Measurements from ENCODE around the gene PLPP6.

PLPP6 gene

DNA sequence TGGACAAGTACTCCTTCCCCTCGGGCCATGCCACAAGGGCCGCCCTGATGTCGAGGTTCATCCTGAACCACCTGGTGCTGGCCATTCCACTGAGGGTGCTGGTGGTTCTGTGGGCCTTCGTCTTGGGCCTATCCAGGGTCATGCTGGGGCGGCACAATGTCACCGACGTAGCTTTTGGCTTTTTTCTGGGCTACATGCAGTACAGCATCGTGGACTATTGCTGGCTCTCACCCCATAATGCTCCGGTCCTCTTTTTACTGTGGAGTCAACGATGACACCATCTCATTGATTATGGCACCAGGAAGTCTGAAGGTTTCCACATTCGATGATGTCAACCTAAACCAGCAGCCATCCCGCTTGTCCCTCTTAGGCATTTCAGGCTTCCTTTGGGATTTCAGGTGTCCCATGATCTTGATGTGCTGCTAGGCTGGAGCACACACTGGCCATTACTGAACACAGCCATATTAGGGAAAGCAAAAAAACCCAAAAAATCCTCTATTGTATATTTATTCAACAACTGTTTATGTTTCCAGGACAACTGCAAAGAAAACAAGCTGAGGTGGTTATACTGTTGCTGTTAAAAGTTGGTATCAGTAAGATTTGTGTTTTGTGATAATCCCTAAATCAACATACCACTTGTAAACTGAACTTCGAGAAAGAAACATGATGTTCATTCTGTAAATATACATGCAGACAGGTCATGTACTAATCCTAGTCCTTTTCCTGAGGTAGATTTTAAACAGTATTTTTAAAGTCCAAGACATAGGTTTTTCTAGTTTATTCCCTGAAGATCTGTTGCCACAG, 1.1 kb downstream of the PLPP6 start:
- no peak for DNase-seq

DNA sequence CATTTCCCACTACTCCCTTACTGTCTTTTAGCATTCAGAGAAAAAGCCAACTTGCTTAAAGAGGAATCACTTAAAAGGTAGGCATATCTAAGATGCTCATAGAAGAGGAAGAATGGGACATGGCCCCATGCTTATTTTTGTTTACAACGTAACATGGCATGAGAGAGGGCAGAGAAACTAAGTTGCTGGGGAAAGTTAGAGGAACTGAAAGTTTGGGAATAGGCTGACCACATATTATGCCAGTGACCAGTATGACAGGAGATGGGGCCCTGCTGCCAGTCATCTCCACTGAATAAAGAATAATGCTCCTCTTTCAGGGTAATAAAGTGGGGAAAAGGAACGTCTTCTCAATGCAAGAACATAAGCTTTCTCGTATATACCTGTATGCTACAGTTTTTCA, 1.9 kb downstream of the PLPP6 start:
- no peak for DNase-seq

DNA sequence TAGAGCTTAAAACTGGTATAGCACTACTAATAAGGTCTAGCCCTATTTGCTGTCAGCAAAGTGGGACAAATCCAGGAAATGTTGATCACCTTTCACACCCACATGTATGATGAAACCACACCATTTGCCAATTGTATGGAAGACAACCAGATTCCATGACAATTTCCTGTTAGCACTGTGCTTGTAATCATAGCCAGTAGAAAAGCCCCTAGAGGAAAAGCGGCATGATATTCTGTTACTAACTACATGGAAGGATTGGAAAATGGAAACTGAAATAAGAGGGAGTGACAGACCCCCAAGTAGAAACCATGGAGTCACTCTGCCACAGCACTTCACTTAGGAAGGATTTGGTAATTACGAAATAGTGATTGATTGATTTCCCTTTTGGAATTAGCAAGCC, 3.3 kb downstream of the PLPP6 start:
- DNase-seq, result no peak

DNA sequence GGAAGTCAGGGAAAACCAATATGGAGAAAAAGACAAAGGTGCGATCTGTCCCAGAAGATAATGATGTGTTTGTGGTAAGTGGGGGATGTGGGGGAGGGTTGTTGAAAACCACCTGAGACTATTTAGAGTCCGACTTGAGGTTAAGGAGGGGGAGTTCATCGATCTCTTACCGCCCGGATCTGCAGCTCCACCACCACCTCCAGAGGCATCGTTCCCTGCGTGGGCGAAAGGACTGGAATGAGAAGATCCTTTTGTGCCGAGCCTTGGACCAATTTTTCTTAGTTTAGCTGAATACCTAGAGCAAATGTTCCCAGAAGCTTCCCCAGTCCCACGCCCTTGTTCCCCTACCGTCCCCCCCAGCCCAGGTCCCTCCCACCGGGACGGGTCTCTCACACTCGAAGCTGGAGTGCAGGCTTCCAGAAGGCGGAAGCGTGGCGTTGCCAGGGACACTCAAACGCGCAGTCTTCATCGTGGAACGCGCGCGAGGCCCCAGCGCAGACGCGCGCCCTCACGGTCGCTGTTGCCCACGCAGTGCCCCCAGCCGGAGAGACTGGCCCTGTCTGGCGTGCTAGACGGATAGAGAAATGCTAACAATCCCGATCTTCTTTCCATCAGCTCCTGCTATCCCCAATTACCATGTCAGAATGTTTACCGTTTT, 4.1 kb downstream of the PLPP6 start, which contains the start of gene SPATA6L:
TSS of gene SPATA6L (minus strand) at position 439 of the 658 bp plus-strand sequence. CDS start at position 209, 230 bp downstream.
- DNase-seq, result peak; percentile 13

DNA sequence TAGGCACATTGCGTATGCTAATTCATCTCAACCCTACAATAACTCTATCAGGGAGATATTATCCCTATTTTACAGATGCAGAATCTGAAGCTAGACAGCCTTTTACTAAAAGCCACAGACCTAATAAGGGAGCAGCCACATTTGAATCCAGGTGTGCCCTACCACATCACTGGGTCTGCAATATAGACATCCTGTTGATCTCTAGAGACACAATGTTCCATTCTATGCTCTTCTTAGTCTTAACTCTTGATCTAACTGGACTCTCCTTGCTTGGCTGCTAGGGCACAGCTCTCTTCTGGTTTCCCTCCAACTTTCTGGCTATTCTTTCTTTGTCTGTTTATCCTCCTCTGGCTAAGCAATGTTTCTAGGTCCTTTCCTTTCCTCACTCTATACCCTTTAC, 5.6 kb downstream of the PLPP6 start:
- no peak for DNase-seq

DNA sequence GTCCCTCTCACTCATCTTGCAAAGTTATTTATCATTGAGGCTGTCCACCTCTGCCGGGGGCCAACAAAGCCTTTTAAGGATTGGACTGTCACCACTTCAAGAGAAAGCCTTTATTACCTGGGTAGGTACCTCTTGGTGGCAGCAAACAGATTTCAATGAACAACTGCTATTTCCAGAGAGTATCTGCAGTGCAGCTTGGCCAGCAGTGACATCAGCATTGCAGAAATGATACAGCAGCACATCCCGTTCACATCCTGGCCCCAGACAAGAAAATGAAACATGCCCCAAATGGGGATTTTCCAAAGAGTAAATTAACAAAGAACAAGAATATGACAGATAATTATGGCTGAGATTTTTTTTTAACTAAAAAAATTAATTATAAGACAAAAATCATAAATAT, 6.5 kb downstream of the PLPP6 start:
- DNase-seq, result no peak

DNA sequence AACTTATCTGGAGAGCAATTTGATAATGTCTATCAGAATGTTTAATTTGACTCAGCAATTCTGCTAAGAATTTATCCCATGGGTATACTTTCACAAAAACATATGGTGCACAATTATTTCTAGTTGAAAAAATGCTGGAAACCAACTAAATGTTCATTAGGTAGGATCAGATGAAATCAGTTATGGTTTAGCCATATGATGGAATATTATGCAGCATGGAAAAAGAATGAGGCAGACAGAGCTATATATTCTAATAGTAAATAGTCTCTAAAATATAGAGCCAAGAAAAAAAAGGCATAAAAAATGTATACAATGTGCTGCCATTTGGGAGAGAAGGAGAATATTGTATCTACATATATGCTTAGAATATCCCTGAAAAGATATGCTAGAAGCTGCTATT, 7.8 kb downstream of the PLPP6 start:
- no peak for DNase-seq

DNA sequence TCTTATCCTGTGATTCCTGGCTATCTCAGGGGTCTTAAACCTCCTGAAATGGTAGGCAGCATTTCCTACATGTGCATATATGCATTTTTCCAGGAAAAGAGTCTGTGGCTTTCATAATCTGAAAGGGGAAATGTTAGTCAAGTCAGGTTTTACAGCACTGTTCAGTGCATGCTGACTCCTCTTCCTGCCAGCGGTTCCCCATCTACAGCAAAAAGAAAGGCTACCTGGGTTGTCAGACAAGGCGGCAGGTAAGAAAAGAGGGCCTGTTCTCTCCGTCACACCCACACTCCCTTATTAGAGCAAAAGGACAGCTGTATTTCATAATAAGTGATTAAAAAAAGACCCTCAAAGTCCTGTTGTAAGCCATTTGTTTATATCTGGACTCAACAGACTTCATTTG, 8.5 kb downstream of the PLPP6 start:
- no peak for DNase-seq

DNA sequence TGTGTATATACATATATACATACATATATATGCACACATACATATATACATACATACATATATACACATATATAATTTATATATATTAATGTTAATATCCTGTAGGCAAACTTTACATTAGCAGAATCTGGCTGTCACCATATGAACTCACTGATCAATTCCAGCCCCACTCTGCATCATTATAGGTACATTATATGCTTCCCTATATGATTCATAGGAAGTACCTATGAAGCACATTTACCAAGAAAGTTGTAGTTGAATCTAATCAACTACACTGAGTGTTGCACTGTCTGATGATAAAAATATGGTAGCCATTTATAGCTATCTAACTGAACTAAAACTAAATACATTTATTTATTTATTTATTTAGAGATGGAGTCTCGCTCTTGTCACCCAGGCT, 9.6 kb downstream of the PLPP6 start:
- DNase-seq, result no peak

DNA sequence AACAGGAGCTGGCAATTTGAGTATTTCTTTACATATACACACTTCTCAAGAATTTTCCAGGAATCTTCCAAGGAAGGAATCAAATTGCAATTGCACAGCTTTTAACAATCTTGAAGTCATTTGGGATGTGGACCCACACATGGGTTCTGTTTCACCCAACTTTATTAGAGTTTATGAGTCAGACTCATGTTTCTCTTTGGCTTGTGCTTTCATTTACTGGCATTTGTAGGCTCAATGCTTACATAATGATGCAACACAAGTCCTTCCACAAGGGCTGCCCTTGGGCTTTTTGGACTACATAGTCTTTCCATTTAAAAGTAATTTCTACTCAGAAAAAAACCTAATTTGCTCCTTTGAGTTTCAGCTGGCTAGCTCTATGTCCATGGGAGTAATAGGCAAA, 12.7 kb downstream of the PLPP6 start:
- DNase-seq, result no peak

DNA sequence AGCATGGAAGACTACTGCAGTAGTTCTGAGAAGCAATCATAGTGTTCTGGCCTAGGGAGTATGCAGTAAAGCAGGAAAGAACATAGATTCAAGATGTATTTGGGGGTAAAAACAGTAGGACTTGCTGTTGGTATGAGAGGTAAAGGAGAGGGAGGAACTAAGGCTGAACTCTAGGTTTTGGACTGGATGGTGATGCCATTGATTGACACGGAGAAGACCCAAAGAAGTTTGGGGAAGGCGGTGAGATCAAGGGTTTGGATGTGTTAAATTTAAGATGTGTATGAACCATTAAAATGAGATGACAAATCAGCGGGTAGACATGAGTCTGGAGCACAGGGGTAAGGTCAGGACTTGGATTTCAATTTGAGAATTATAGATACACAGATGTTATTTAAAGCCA, 15.3 kb downstream of the PLPP6 start:
- no peak for DNase-seq

DNA sequence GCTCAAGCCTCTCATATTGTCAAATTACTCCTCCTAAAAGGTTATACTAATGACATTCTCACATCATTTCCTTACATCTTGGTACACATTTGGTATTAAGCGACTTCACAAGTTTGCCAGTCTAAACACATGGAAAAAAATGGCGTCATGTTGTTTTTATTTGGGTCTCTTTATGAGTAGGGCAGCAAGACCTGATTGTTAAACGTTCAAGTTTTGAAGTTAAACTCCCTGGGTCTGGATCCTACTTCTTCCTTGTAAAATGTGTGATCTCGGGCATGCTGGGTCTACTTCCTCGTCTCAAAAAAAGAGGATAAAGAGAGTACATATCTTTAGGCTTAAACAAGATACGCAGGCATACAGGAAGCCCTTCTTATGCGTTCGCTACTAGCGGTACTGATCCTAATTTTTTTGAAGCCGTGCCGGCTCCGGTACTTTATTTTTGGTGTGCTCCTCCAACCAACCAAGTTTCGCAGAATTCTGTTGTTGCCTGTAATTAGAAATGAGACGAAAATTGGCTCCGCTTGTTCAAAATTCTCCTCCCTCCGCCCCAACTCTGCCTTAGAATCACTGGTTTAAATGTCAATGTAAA, 16.7 kb downstream of the PLPP6 start:
- DNase-seq, result peak; percentile 3

DNA sequence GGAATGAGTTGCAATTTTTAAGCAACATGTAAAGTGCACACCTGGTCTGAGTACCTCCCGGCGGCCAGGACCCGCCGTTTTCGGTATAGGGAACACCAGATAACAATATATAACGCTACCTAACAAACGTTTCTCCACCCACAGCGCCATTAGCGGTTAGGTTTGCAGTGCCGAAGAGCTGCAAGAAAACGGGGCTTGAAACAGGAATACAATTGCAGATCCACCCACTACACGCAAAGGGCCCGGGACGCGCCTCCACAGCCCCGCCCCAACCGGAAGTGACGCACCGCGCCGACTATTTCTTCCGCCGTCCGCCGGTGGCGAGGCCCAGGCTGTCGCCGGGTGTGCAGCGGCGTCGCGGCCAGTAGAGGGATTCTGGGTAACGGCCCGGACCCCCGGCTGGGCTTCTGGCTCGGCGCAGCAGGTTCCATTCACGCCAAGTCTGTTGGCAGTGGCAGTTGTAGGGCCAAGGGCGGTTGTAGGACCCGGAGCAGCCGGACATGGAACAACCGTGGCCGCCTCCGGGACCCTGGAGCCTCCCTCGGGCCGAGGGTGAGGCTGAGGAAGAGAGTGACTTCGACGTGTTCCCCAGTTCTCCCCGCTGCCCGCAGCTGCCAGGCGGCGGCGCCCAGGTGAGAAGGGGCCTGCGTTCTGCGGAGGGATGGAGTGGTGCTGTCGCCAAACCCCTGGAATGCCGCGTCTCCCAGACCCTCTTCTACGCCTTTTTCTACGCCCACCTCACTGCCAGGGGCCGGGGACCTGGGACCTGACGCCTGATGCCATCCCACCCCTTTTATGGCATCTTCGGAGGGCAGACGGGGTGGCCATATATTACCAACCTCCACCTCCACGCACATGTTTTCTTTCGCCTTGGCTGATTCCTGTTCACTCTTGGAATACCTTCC, 17.4 kb downstream of the PLPP6 start, which contains the start of gene CDC37L1:
TSS of gene CDC37L1 (plus strand) at position 302 of the 905 bp plus-strand sequence. CDS start at position 501, 199 bp downstream.
- peak; percentile 99 for DNase-seq

DNA sequence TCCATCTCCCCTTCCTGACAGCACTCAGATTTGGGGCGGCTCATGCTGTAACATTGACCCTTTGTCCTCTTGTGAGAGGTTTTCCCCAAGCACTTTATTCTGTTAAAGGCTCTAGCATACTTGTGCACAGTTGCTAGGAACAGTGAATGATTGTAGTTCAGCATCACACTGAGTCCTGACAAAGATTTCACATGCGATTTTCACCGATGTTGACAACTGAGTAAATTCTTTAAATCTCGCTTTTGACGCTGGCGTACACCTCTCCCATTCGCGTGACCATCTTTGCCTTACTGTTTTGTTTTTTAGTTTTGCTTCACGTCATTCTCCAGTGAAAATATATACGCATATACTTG, 18.1 kb downstream of the PLPP6 start:
- no peak for DNase-seq

DNA sequence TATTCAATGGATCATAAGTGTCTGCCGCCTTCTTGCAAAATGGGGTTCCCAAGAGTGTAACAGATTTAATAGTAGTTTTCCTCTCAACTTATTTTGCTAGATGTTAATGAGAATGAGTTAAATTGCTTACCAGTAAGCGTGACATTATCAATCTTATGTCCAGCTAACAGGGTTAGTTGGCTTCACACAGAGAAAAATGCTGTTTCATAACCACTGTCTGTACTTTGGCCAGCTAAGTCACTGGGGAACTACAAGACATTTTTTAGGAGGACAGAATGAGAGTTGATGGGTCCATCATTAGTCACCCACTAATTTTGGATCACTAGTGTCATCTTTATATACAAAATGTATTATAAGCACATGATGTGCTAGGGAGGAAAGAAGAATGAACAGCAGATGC, 18.7 kb downstream of the PLPP6 start:
- DNase-seq, result no peak

DNA sequence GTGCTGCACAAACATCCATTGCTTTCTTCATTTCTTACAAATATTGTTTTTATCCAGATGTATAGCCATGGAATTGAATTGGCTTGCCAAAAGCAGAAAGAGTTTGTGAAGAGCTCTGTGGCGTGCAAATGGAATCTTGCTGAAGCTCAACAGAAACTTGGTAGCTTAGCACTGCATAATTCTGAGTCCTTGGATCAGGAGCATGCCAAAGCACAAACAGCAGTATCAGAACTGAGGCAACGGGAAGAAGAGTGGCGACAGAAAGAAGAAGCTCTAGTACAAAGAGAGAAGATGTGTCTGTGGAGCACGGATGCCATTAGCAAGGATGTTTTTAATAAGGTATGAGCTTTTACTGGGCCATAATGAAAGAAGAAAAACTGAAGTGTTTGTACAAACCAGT, 22.7 kb downstream of the PLPP6 start:
- DNase-seq, result no peak

DNA sequence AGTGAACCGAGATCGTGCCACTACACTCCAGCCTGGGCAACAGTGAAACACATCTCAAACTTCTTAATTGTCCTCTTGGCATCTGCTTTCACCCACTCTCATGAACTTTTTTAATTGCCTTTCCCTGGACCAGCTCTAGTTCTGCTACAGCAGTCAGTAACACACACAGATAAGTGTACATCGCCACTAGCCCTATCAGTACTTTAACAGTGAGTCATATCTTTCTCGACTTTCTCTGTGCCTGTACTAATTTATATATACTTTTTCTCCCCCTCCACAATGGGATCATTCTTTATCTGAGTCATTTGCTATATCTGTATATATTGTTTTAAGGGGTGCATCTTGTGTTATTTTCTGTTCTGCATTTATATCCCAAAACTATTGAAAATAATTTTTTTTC, 24.0 kb downstream of the PLPP6 start:
- no peak for DNase-seq

DNA sequence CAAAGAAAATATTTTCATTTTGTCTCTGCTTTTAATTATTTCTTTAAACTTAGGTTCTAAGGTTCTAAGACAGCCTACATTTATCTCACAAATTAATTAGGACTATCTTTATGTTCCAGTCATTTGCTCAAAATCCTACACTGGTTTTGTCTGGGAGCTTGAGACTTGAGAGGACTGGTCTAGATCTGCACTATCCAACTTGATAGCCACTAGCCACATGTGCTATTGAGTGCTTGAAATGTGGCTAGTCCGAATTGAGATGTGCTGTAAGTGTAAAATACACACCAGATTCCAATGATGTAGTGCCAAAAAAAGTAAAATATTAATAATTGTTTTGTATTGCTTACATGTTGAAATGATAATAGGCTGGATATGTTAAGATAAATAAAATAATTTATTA, 24.5 kb downstream of the PLPP6 start:
- no peak for DNase-seq

DNA sequence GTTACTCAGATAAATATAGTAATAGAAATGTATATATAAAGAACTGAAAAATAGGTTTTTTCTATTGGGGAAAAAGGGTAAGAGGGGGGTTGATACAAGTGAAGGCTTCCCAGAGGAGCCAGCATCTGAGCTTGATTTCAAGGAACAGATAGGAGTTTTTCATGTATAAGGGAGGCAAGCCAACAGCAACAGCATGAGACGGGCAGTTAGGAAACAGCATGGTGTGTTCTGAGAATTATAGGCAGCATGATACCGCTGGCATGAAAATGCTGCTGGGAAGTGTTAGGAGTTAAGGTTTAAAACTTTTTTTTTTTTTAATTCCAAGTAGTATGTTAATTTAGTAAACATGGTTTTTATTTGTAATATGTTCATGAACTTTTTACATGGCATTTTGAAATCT, 26.9 kb downstream of the PLPP6 start:
- DNase-seq, result no peak

DNA sequence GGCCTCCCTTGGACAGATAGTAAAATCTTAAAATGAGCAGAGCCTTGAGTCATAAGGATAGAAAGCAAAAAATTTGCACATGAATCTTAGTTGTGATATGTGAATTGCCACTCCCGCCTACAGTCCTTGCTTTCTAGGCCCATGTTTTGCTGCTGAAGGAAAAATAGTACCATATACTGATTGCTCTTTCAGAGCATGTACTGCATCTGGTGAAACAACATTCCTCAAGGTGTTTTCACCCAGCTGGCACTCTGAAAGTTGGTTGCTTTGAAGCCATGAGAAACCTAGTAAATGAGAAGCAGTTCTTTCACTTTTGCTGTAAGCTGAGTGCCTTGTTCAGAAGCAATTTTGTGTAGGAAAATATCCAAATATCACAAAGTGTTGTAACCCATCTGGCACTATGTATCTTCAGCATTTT, 27.6 kb downstream of the PLPP6 start:
- no peak for DNase-seq

DNA sequence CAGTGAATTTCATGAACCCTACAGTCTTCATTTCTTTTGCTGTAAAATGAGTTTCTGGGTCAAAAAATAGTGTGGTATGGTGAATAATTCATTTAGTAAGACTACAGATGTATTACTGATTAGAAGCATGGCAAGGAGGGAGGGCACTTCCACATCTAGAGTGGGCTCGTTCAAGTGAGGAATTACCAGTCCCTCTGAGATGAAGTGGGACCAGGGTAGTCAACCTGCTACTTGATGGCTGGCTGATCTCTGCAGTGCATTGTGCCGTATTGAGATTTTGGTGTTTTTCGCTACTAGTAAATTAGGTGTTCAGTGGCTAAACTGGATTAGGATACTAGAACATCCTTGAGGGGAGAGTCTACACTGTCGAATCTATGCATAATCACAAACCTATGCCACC, 28.1 kb downstream of the PLPP6 start:
- no peak for DNase-seq

DNA sequence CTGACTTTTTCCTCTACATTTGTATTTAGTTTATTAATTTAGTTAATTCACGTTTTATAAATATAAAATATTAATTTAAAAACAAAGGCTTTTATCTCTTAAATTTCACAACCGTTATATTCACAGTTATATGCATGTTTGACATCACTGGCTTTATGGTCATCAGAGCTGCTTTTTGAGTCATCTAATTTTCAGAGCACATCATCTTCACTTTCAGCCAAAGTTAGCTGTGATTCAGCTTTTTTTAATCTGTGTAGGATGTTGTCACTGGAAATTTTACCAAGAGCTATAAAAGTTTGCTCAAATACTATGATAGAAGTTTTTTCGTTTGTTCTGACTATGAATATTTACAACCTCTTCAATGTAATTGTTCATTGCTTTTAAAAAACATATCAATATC, 29.7 kb downstream of the PLPP6 start:
- no peak for DNase-seq

DNA sequence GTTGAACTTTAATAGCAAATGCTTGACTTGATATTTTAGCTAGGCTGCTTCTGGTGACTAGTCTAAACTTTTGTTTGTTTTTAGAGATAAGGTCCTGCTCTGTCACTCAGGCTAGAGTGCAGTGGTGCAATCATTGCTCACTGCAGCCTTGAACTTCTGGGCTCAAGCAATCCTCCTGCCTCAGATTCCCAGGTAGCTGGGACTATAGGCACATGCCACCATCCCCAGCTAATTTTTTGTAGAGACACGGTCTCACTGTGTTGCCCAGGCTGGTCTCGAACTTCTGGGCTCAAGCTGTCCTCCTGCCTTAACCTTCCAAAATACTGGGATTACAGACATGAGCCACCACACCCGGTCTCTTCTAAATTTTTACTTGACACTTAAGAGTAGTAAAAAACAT, 38.0 kb downstream of the PLPP6 start:
- no peak for DNase-seq

Data from activated T-cell treated with anti-CD3 and anti-CD28 coated beads for 4 hours (primary cell).